Stimulated activated CD8-positive, alpha-beta memory T cell treated with anti-CD3 and anti-CD28 coated beads, Interleukin-2, amount 100 ng/mL, for 48 hours (primary cell): ENCODE data around the gene RTP5.
"Not testable (repeated sequence)": the region's sequence is repeated elsewhere in the genome, so short reads cannot be mapped to it uniquely, and the experiment has no call there.

Experiments
- DNase-seq, 2 donors: peaks; one replicate each; pipeline ENCODE4 v3.0.0-alpha.2; 2020; ENCODE audit warnings: low read depth in 2 of 2

RTP5 gene

GRCh38 chr2:241869087-241869961, at the start of gene RTP5:
Gene RTP5 (plus strand): TSS chr2:241869729. CDS start chr2:241869757, 28 bp downstream.
- no peak for DNase-seq

GRCh38 chr2:241819947-241820624, 49.4 kb upstream of the RTP5 start:
- DNase-seq: not testable (repeated sequence)

- DNase-seq: no peak
Measured at GRCh38 chr2:241820625-241821384, 48.7 kb upstream of the RTP5 start.

GRCh38 chr2:241821460-241822263, 47.9 kb upstream of the RTP5 start:
- no peak for DNase-seq

- no peak for DNase-seq
Measured at GRCh38 chr2:241822264-241822623, 47.3 kb upstream of the RTP5 start.

- not testable (repeated sequence) for DNase-seq
Measured at GRCh38 chr2:241823531-241824437, 45.7 kb upstream of the RTP5 start.

- no peak for DNase-seq
Measured at GRCh38 chr2:241827394-241827793, 42.1 kb upstream of the RTP5 start.

- DNase-seq: no peak
Measured at GRCh38 chr2:241833101-241833663, 36.3 kb upstream of the RTP5 start.

- not testable (repeated sequence) for DNase-seq
Measured at GRCh38 chr2:241833756-241834526, 35.6 kb upstream of the RTP5 start.

GRCh38 chr2:241834527-241835210, 34.9 kb upstream of the RTP5 start:
- DNase-seq: no peak

- DNase-seq: no peak
Measured at GRCh38 chr2:241835611-241836010, 33.9 kb upstream of the RTP5 start.

- DNase-seq: no peak
Measured at GRCh38 chr2:241836292-241836691, 33.2 kb upstream of the RTP5 start.

GRCh38 chr2:241837197-241837965, 32.1 kb upstream of the RTP5 start:
- no peak for DNase-seq

- DNase-seq: no peak
Measured at GRCh38 chr2:241841181-241842066, 28.1 kb upstream of the RTP5 start.

GRCh38 chr2:241842067-241842415, 27.5 kb upstream of the RTP5 start:
- no peak for DNase-seq

- peak; percentile 54 to 61 for DNase-seq
Measured at GRCh38 chr2:241842620-241843211, 26.8 kb upstream of the RTP5 start.
